ENCODE results near the gene SPATA17.

SPATA17 gene

DNA sequence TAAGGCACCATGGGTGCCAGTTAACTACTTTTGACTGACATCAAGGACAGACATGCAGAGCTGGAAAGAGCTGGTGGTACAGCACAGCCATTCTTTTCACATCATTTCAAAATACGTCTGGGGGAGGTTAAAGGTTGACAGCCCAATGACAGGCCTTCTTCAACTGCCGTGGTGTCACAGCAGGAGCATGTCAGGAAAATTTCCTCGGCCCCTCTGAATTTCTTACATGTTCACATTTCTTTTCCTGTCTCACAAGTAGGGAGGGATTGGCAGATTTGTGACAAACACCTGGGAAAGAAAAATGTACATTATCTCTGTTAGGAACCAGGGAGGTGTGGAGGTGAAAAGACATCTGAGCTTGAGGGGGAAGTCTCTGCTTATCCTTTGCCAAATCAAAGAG lies 279.1 kb downstream of the SPATA17 start:
- no peak for DNase-seq (ENCODE audit: insufficient read length, low spot score)
- no peak for FAIRE-seq

DNA sequence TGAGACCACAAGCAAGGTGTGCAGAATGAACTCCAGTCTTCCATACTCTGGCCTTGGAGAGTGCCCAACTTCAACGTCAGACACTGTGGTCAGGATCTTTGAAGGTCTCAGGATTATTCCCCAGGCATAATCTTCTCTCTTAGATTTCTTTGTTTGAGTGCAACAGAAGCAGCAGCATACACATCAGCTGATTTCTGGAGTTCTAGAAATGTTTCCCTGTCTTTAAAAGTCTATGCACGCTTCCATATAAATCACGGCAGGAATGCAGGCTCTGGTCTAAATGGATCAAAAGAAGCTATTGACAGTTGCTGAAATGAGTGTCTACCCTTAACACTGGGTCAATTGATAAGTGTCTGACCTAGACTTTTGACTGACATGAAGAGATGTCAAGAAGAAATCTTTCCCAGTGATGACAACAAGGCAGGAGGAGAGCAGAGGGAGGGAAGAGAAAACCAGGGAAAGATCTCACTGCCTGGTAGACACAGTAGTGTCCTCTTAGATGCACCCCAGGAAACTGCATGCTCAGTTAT lies 279.7 kb downstream of the SPATA17 start:
- DNase-seq (ENCODE audit: insufficient read length, low spot score) (no peak), FAIRE-seq (no peak)

DNA sequence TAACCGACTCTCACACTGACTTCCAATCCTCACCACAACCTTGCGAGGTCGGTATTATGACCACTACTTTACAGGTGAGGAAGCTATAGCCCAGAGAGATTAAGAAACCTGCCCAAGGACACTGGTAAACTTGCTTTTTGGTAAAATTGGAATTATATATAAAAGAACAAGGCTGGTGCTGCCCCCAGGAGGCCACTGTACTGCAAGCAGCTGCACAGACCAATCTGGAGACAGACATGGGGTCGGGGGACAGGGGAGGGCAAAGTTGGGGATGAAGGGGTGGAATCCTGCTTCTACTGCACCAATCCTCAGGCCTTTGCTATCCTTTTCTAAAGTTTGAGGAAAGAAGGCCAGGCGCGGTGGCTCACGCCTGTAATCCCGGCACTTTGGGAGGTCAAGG lies 280.8 kb downstream of the SPATA17 start:
- FAIRE-seq (no peak), DNase-seq (ENCODE audit: insufficient read length, low spot score) (no peak)

DNA sequence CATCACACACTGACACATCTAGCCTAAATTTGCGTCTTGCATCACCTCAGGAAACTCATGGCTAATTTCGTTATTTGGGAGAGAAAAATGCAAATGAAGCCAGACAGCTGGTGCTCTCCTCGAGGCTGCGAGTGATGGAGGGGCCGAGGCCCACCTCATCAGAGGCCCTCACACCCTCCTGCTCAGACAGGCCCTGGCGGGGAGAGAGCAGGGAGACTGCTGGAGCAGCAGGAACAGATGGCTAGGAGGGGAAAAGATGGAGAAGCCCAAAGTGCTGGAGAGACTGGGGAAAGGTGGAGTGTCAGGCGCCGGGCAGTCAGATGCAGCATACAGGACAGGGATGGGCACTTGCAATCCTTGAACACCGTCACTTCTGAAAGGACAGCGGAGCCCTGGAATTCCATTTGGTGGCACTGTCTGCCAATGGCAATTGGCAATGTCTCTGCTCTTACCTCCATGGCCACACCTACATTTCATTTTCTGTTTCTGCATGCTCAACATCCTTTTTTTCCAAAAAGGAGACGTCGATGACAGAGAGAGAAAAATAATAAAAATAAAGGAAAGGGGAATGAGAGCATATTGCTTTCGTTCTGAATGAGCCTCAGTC lies 286.2 kb downstream of the SPATA17 start:
- DNase-seq (ENCODE audit: insufficient read length, low spot score) = no peak
- FAIRE-seq = no peak

DNA sequence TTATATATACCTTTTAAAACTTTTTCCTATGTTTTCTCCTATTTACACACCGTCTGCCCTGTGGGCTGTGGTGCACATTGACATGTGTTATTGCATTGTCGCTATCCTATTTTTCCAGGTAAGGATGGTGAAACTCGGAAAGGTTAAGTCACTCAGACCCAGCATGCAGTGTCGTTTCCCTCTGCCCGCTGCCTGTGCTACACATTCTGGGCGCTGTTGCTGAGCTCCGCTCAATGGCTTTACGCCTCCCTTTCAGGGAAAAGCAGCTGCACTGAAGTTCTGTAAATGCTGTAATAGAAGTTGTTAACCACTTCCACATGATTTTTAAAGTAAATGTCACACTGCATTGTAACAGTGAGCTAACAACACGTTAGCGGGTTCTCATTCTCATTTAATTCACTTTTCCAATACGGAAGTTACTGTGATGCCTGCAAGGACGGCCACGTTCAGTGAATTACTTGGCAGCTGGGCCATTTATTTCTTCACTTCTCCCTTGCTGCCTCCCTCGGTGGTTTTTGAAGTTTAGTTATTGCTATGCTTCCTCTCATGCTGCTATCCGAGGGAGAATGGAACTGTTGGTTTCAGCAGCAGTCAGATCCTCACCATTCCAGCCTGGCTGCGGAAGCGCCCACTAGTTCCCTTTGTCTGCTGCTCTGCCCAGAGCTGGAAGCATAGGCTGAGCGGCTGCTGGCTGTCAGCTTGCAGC lies 288.7 kb downstream of the SPATA17 start:
- no peak for DNase-seq (ENCODE audit: insufficient read length, low spot score)
- no peak for FAIRE-seq
